GM19099 (cell line): ENCODE measurements around the gene RAB7A.

Source experiments
- POLR2A ChIP-seq: IDR thresholded peaks from 3 replicates; pipeline ENCODE4 v1.6.1; 2011; ENCODE audit warnings: low read depth; ENCODE audit not compliant: insufficient read length; ENCODE audit errors: extremely low read depth

The RAB7A gene

DNA sequence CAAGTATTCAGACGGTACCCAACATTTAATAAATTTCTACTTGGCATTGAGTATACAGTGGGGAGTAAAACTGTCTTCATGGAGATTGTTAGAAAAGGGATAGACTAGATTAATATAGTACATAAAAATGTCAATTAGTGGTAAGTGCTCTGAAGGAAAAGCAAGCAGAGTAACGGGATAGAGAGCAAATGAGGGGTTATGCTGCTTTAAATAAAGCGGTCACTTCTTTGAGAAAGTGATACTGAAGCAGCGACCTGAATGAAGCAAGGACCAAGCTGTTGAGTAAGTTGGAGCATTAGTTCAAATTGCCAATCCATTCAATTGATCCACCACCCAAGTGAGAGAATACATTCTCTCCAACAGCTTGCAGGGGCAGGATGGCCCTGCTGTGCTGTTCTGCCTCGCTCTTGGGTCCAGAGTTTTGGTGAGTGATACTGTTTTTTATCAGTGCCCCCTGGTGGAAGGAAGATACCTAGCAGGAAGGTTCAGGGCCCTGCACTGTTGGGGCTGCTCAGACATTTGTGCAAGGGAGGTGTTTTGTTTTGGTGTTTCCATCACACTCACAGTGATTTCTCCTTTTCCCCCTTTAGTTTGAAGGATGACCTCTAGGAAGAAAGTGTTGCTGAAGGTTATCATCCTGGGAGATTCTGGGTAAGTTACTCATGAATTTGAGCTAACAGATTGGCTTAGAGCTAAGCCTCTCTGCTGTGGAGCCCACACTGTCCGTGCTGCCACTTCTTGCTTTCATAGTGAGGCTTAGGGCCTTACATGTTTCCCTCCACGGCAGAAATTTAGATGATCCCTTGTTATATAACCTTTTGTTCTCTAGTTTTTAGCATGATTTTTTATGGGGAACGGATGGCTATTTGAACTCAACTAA, 69.0 kb downstream of the RAB7A start:
- TF ChIP-seq POLR2A, result no peak

DNA sequence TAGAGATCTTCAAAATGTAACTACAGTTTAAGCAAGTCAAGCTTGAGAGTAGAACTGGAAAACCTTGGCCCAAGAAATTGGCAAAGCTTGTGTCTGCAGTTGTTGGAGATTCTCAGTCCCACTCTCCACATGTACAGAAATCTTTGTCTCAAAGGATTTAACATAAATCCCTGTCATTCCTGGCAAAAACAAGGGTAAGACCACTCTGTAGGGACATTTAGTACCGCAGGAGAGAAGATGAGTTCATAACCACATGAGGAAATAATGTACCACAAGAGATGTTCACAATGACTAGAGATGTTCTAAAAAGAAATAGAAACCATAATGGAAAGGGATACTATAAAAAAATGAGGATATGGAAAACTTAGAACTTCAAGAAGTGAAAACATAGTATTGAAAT, 73.7 kb downstream of the RAB7A start:
- no peak for TF ChIP-seq POLR2A

DNA sequence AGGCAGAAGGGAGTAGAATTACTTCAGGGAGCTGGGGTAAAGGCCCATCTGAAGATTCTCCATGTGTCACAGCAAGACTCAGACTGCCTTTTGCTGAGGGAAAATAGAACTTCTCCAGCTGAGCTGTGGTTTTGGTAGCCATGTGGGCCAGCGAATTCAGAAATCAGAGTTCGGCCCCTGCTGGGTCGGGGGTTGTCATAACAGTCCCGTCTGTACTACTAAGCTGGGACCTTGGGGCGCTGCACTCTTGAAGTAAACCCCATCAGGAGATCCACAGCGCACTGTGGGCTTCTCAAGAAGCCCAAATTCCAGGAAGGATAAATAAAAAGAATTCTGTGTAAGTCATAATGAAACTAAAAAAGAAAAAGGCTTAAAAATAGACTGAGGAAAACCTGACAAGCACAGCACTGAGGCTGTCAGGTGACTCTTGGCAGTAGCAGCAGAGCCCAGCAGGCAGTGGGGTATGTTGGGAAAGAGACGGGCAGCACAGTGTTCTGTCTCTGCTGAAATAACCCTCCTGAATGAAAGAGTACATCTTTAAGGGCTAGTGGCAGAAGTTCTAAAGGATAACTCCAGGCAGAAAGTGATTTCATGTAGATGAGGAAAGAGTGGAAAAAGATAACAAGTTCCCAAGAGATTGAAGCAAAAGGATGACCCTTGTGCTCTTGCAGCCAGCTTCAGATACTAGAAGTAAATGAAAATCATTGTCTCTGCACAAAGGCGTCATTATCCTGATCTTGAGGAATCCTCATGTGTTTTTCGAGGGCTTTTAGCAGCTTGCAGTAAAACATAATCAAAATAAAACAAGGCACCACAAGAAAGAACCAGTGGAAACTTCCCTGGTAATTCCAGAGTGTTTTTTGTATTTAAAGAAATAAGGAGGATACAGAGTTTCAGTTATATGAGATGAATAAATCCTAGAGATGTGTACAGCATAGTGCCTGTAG, 74.5 kb downstream of the RAB7A start:
- no peak for TF ChIP-seq POLR2A

DNA sequence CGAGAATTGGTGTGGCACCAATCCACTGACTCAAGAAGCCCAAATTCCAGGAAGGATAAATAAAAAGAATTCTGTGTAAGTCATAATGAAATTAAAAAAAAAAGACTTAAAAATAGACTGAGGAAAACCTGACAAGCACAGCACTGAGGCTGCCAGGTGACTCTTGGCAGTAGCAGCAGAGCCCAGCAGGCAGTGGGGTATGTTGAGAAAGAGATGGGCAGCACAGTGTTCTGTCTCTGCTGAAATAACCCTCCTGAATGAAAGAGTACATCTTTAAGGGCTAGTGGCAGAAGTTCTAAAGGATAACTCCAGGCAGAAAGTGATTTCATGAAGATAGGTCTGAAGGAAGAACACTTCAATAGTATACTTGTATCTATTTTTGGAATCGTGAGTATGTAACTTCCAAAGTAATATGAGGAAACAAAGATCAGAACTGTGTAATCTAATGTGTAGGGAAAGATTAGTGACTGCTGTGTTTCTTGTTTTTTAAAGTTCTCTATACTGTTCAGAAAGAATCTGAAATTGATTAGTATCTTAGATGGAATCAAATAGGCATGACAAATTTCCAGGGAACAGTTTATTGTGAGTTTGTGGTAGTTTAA, 75.9 kb downstream of the RAB7A start:
- TF ChIP-seq POLR2A, result no peak

DNA sequence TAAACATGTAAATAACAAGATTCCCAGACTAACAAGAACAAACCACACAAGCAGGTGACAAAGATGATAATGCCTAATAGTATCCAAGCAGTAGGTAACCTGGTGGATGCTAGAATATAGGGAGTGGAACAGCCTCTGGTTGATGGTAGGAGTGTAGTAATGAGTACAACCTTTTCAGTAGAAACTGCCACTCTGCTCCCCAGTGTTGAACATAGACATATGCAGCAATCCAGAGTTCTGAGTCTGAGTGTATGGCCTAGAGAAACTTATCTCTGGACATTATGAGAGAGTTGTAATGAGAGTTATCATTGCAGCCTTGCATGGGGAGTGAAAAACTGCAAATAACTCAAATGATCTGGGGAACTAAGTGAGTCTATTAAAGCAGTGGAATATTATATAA, 77.3 kb downstream of the RAB7A start:
- TF ChIP-seq POLR2A, result no peak

DNA sequence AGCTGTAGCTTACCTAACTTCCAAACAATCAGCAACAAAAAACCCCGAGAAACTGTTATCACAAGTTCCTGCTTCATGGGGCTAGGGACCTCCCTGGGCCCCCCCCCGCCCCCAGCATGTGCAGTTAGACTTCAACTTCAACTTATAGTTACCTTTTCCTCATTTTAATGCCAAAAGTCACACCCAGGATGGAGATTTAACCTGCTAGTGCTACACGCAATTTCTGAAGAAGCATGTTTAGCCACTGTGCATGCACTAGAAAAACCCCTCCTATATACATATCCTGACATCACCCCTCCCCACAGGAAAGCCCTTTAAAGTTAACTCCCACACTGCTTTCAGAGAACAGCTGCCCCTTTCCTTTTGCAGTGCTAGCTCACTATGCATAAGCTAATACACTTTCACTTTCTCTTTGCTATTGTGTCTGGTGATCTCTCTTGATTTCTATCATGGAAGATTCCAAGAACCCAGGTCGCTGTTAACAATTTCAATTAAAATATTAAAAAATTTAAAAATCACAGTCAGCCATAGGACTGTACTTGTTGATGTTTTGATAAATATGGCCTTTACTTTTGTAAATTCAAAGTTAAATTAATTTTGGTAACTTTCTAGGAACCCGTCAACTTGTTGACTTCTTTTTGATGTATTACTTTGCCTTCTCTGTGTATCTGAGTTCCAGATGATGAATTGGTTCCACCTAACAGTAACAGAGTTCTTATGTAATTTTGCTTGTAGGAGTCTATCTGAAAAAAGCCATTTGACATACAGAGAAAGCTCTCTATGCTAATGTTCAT, 78.2 kb downstream of the RAB7A start:
- no peak for TF ChIP-seq POLR2A

DNA sequence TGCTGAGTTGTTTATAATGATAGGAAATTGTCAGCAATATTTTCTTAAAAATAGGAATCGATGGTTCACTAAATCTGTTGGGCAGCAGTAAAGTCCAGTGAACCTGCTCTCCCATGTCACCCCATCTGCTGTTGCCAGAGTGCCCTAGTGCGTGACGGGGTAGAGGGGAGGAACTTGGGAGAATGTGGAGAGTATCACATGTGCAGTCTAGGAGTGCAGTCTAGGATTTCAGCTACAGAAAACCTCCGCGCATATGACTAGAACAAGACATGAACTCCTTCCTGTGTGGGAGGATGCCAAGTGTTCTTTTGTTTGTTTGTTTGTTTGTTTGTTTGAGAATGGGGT, 78.8 kb downstream of the RAB7A start:
- no peak for TF ChIP-seq POLR2A

DNA sequence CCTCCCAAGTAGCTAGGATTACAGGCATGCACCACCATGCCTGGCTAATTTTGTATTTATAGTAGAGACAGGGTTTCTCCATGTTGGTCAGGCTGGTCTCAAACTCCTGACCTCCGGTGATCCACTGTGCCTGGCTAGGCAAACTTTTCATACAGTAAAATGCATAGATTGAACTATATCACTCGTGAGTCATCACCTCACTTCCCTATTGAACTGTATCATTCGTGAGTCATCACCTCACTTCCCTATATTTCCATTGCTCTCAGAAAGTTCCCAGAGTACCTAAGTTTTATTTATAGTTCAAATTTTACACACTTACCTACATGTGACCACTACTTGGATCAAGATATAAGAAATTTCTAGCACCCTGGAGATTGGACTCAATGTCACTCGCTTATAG, 79.8 kb downstream of the RAB7A start:
- TF ChIP-seq POLR2A, result no peak

DNA sequence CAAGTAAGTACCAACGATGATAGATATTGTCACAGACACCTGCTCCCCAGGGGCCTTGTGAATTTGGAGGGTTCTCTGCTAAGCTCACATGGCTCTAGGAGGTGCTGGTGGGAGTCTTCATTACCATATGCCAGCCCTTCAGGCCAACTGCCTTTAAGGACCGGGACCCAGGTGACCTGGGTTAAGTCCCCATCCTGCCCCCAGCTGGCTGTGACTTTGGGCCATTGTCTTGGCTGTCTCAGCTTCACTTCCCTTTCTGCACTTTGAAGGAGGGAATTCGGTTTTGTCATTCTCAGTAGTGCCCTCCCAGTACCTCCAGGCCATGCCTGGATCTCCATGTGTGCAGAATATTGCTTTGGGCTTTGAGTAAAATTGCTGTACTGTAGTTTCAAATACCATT, 80.6 kb downstream of the RAB7A start:
- no peak for TF ChIP-seq POLR2A

DNA sequence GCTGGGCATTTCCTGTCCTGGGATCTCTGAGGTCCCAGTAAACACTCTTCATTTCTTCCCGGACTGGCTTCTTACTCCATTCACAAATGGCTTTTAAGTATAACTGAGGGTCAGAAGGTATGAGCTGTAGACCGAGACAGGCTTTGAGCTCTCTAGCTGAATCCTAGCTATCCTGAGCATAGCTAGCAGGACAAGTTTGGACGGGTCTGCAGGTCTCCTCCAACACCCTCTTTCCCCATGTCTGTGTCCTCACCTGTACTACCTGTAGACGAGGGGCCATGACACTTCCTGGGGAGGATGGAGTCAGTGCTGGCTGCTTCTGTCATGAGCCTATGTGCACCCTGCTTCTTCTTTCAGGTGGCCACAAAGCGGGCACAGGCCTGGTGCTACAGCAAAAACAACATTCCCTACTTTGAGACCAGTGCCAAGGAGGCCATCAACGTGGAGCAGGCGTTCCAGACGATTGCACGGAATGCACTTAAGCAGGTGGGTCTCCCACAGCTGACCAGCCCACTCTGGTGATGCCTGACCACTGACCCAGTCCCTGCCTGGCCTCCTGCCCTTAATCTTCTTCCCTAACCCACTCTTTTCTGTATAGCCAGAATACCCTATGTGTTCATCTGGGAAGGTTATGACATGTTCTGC, 81.3 kb downstream of the RAB7A start:
- no peak for TF ChIP-seq POLR2A

DNA sequence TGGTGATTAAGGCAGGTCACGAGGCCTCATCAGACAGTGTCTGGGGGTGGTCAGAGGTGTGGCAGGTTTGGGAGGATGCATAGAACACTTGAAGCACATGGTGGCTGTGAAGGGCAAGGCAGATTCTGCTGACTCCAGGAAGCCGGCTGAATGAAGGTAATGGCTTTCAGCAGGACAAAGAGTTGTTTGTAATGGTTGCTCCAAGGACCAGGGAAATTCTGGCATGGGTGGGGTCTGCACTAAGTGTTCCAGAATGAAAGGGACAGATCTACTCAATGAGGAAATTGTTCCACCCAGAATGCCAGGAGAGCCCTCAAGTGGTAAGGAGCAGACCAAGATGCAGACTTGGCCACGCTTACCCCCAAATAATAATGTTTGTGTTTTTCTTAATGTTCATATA, 82.7 kb downstream of the RAB7A start:
- no peak for TF ChIP-seq POLR2A

DNA sequence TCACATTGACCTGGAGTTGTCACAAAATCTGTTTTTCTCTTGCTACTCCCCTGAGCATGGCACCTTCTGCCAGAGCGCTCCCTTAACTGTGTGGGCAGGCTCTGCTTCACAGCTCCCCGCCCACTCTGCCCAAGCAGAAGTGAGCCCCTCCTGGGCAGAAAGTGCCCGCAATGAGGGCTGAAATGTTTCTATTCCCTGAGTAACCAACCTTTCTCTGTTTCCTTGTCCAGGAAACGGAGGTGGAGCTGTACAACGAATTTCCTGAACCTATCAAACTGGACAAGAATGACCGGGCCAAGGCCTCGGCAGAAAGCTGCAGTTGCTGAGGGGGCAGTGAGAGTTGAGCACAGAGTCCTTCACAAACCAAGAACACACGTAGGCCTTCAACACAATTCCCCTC, 87.1 kb downstream of the RAB7A start:
- no peak for TF ChIP-seq POLR2A

DNA sequence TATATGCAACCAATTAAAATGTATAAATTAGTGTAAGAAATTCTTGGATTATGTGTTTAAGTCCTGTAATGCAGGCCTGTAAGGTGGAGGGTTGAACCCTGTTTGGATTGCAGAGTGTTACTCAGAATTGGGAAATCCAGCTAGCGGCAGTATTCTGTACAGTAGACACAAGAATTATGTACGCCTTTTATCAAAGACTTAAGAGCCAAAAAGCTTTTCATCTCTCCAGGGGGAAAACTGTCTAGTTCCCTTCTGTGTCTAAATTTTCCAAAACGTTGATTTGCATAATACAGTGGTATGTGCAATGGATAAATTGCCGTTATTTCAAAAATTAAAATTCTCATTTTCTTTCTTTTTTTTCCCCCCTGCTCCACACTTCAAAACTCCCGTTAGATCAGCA, 88.1 kb downstream of the RAB7A start:
- TF ChIP-seq POLR2A, result no peak

DNA sequence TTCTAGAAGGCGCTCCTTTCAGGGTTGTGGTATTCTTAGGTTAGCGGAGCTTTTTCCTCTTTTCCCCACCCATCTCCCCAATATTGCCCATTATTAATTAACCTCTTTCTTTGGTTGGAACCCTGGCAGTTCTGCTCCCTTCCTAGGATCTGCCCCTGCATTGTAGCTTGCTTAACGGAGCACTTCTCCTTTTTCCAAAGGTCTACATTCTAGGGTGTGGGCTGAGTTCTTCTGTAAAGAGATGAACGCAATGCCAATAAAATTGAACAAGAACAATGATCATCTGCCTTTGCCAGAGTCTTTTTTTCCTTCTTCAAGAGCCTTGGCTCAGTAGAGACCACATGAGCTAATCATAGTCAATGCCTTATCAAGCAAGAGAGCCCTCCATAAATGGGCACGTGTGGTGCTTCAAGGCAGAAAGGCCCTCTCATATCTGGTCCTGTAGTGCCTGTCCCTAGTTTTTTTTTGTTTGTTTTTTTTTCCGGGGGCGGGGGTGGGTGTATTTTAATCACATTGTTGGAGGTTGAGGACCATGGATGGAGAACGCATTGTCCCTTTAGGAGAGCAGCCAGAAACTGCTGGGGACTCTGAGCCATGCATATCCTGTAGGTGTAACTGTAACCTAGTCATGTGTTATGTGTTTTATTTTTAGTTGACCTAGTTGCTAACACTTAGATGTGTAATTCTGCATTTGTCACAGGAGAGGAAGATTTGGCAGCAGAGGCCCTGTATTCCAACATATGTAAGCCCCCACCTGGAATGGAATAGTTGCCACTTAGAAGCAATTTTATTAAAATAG, 88.7 kb downstream of the RAB7A start:
- no peak for TF ChIP-seq POLR2A
